OCI-LY7 (cell line): Measurements from ENCODE around the gene MMP3. TPM values are rescaled to one million over a fixed set of nuclear protein-coding genes. Genes with fewer than 3 reads are reported as not detected.

Source experiments
- BruUV-seq: library from RNA; stranded (reverse); fragments of 400-500 nt; replicated peaks from 2 replicates; lab custom pipeline; 2021; lab: Mats Ljungman, UMichigan
- CTCF ChIA-PET: fragments of 300-600 bp; sonication (Branson Sonifier 250); formaldehyde crosslinking; loops from one replicate; lab custom pipeline; 2022; ENCODE audit warnings: antibody characterized with exemption; ENCODE audit not compliant: unreplicated experiment; lab: Charles Lee
- POLR2A ChIA-PET: fragments of 300-600 bp; sonication (Branson Sonifier 250); formaldehyde crosslinking; loops from one replicate; lab custom pipeline; 2022; ENCODE audit warnings: antibody characterized with exemption; lab: Charles Lee
- DNase-seq: peaks from one replicate; pipeline ENCODE4 v3.0.0-alpha.2; 2015; ENCODE audit warnings: low spot score
- H2AFZ ChIP-seq: fragments of 200-600 bp; sonication (generic), shearing (Covaris generic); 2 replicates; pipeline ENCODE4 v1.6.1; 2014; ENCODE audit warnings: mild to moderate bottlenecking, antibody characterized with exemption, low read length, moderate library complexity
- H3K27ac ChIP-seq: fragments of 200-600 bp; sonication (generic); 2 replicates; pipeline ENCODE4 v1.5.1; 2014; ENCODE audit warnings: mixed run types, low read depth, mild to moderate bottlenecking, moderate library complexity, low read length, inconsistent platforms; ENCODE audit not compliant: poor library complexity, severe bottlenecking
- H3K36me3 ChIP-seq: fragments of 200-600 bp; sonication (generic); 2 replicates; pipeline ENCODE4 v1.6.1; 2014; ENCODE audit warnings: mild to moderate bottlenecking, antibody characterized with exemption, low read length, moderate library complexity, mixed read lengths; ENCODE audit not compliant: insufficient read depth
- H3K4me1 ChIP-seq: fragments of 200-600 bp; sonication (generic); 2 replicates; pipeline ENCODE4 v1.5.1; 2014; ENCODE audit warnings: mild to moderate bottlenecking, low read length; ENCODE audit not compliant: insufficient read depth, poor library complexity, severe bottlenecking
- H3K4me2 ChIP-seq: fragments of 200-600 bp; sonication (generic); 2 replicates; pipeline ENCODE4 v1.6.1; 2014; ENCODE audit warnings: mild to moderate bottlenecking, low read length
- H3K4me3 ChIP-seq: fragments of 200-600 bp; sonication (generic); 2 replicates; pipeline ENCODE4 v1.5.1; 2014; ENCODE audit warnings: mild to moderate bottlenecking, low read depth, low read length; ENCODE audit not compliant: poor library complexity, severe bottlenecking
- H3K79me2 ChIP-seq: fragments of 200-600 bp; sonication (generic); 2 replicates; pipeline ENCODE4 v1.6.1; 2016; ENCODE audit warnings: low read depth, mild to moderate bottlenecking, low read length, moderate library complexity, mixed read lengths; ENCODE audit not compliant: insufficient read depth
- H3K9me2 ChIP-seq: fragments of 200-600 bp; sonication (generic); 2 replicates; pipeline ENCODE4 v1.6.1; 2016; ENCODE audit warnings: mild to moderate bottlenecking, low read length, mixed read lengths; ENCODE audit not compliant: insufficient read depth
- H3K9me3 ChIP-seq: fragments of 200-600 bp; sonication (generic); 2 replicates; pipeline ENCODE4 v1.6.1; 2014; ENCODE audit warnings: mild to moderate bottlenecking, mixed run types, low read length, mixed read lengths
- H4K20me1 ChIP-seq: fragments of 200-600 bp; sonication (generic); 2 replicates; pipeline ENCODE4 v1.6.1; 2014; ENCODE audit warnings: mild to moderate bottlenecking, antibody characterized with exemption, low read length, moderate library complexity, mixed read lengths; ENCODE audit not compliant: insufficient read depth
- EZH2phosphoT487 ChIP-seq: fragments of 200-600 bp; sonication (generic); IDR thresholded peaks from 2 replicates; pipeline ENCODE4 v1.6.1; 2018; ENCODE audit warnings: low read depth, borderline replicate concordance, mild to moderate bottlenecking, mixed run types, antibody characterized with exemption, low read length, moderate library complexity, mixed read lengths
- intact Hi-C: fragments of 100-400 bp; cut with micrococcal nuclease; formaldehyde crosslinking; loops from one replicate; pipeline ENCODE4 v1.10.0; 2022; ENCODE audit not compliant: unreplicated experiment
- total RNA-seq, 2 experiments: library from RNA; depleted of rRNA in 1 of 2; stranded (reverse); fragments of >200 nt in 1 of 2; shearing (Covaris generic) in 1 of 2; gene quantifications; 2 replicates each; pipeline ENCODE4 v1.2.3, GENCODE V29; 2014 to 2022
- TF ChIP-seq, protein P1 (sequence below): fragments of 200-600 bp; sonication (generic); conservative IDR thresholded peaks from 2 replicates; pipeline ENCODE4 v1.5.1; 2014; ENCODE audit warnings: mild to moderate bottlenecking, antibody characterized with exemption, low read length, moderate library complexity, mixed read lengths

MMP3 gene
- total RNA-seq, 2 experiments from 2014 or later = not detected

- no peaks in the 10 kb centered on the region for H3K79me2 ChIP-seq
- TF ChIP-seq EZH2phosphoT487 = no peak
- TF ChIP-seq, protein P1, sequence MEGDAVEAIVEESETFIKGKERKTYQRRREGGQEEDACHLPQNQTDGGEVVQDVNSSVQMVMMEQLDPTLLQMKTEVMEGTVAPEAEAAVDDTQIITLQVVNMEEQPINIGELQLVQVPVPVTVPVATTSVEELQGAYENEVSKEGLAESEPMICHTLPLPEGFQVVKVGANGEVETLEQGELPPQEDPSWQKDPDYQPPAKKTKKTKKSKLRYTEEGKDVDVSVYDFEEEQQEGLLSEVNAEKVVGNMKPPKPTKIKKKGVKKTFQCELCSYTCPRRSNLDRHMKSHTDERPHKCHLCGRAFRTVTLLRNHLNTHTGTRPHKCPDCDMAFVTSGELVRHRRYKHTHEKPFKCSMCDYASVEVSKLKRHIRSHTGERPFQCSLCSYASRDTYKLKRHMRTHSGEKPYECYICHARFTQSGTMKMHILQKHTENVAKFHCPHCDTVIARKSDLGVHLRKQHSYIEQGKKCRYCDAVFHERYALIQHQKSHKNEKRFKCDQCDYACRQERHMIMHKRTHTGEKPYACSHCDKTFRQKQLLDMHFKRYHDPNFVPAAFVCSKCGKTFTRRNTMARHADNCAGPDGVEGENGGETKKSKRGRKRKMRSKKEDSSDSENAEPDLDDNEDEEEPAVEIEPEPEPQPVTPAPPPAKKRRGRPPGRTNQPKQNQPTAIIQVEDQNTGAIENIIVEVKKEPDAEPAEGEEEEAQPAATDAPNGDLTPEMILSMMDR = no peak
- no peaks in the 10 kb centered on the region for H3K9me3 ChIP-seq
- H2AFZ ChIP-seq = no peak overlapping the region
- H3K4me2 ChIP-seq = no peak overlapping the region
- ChIA-PET POLR2A (interaction anchor here (0.6 kb wide), 1 partner anchor 1906 kb away, joined by 4 read pairs; no protein-coding TSS in a partner anchor), CTCF (no interaction called here)
- H3K36me3 ChIP-seq = no peaks in the 10 kb centered on the region
- H4K20me1 ChIP-seq = no peaks in the 10 kb centered on the region
- H3K4me3 ChIP-seq = no peak overlapping the region
- no peak overlapping the region for H3K27ac ChIP-seq
- no TSS peak for BruUV-seq
- DNase-seq = no peak
- H3K9me2 ChIP-seq = no peaks in the 10 kb centered on the region
- H3K4me1 ChIP-seq = no peaks in the 10 kb centered on the region
- intact Hi-C loops = no loop called here
Observed at GRCh38 chr11:102809971-102810370, 33.4 kb downstream of the MMP3 start.

- BruUV-seq = no TSS peak
- Histone ChIP-seq H3K27ac (no peak overlapping the region), H3K4me2 (no peak overlapping the region), H4K20me1 (no peaks in the 10 kb centered on the region), H3K36me3 (no peaks in the 10 kb centered on the region), H3K79me2 (no peaks in the 10 kb centered on the region), H3K4me3 (no peak overlapping the region), H2AFZ (no peak overlapping the region), H3K9me2 (no peaks in the 10 kb centered on the region), H3K4me1 (no peaks in the 10 kb centered on the region), H3K9me3 (no peaks in the 10 kb centered on the region)
- intact Hi-C loops = no loop called here
- POLR2A ChIA-PET = no interaction called here
- peak; percentile 5 for DNase-seq
- CTCF ChIA-PET = interaction anchor here (0.5 kb wide), 1 partner anchor 1337 kb away, joined by 3 read pairs; no protein-coding TSS in a partner anchor
- TF ChIP-seq, protein P1 = peak; percentile 65
- TF ChIP-seq EZH2phosphoT487 = no peak
Observed at GRCh38 chr11:102807921-102808320, 35.5 kb downstream of the MMP3 start.

- no peak for DNase-seq
- H3K27ac ChIP-seq = no peak overlapping the region
- H2AFZ ChIP-seq = no peak overlapping the region
- ChIA-PET CTCF (no interaction called here), POLR2A (no interaction called here)
- no peaks in the 10 kb centered on the region for H4K20me1 ChIP-seq
- TF ChIP-seq, protein P1 = no peak
- no peak for TF ChIP-seq EZH2phosphoT487
- no TSS peak for BruUV-seq
- H3K4me3 ChIP-seq = no peak overlapping the region
- H3K36me3 ChIP-seq = no peaks in the 10 kb centered on the region
- no peaks in the 10 kb centered on the region for H3K9me3 ChIP-seq
- H3K9me2 ChIP-seq = no peaks in the 10 kb centered on the region
- H3K79me2 ChIP-seq = no peaks in the 10 kb centered on the region
- no peaks in the 10 kb centered on the region for H3K4me1 ChIP-seq
- intact Hi-C loops = no loop called here
- no peak overlapping the region for H3K4me2 ChIP-seq
Observed at GRCh38 chr11:102806296-102806695, 37.1 kb downstream of the MMP3 start.
